ENCODE data around the gene ANKS1B. TPM values are rescaled to one million over a fixed set of nuclear protein-coding genes. Genes with fewer than 3 reads are reported as not detected.

ANKS1B gene
- total and polyA plus RNA-seq, 10 of the 15 experiments (the other 5 are each of a cell fraction or from before 2014, with no cell fraction given): 0.16 to 1.3 (median 0.82) TPM; not detected in 7

- TF ChIP-seq IRF3 (IDR thresholded peaks at IDR 0.05) (no peak), CEBPB (IDR thresholded peaks at IDR 0.05; ENCODE audit: borderline replicate concordance in 1 of 2, low read depth in 2 of 2, low read length in 2 of 2) (peak in 1 of 2 experiments; percentile 78; a peak in 1 of 4 replicates), FOS (IDR thresholded peaks at IDR 0.05; ENCODE audit: borderline replicate concordance, extremely low read depth, insufficient read length) (no peak), TCF7 (IDR thresholded peaks at IDR 0.05; ENCODE audit: borderline replicate concordance) (no peak), ATF7 (IDR thresholded peaks at IDR 0.05; ENCODE audit: low read depth) (peak; percentile 32; the same call in 1 of the 2 replicates), SREBF2 (IDR thresholded peaks at IDR 0.05; ENCODE audit: low read length) (no peak), ZNF384 (IDR thresholded peaks at IDR 0.05; ENCODE audit: borderline replicate concordance, low read depth, low read length) (no peak), NR2F1 (conservative IDR thresholded peaks at IDR 0.05) (no peak), NFIC (IDR thresholded peaks at IDR 0.05; ENCODE audit: low read depth, low read length) (peak; percentile 69; the same call in 1 of the 2 replicates), PRDM15 (CRISPR knock-in tag; IDR thresholded peaks at IDR 0.05) (no peak), ZSCAN29 (IDR thresholded peaks at IDR 0.05) (no peak), E4F1 (IDR thresholded peaks at IDR 0.05; ENCODE audit: borderline replicate concordance, partially characterized antibody) (no peak), MLLT1 (IDR thresholded peaks at IDR 0.05) (no peak), RELB (IDR thresholded peaks at IDR 0.05; ENCODE audit: low read depth) (no peak), TBL1XR1 (IDR thresholded peaks at IDR 0.05; ENCODE audit: low read depth, low read length) (no peak), USF2 (IDR thresholded peaks at IDR 0.05; ENCODE audit: borderline replicate concordance, low read depth, low read length) (no peak), SRF (IDR thresholded peaks at IDR 0.05; ENCODE audit: low read depth in 2 of 2, low read length in 2 of 2) (no peak), SMC3 (IDR thresholded peaks at IDR 0.05; ENCODE audit: borderline replicate concordance, low read length) (no peak)
Observed at GRCh38 chr12:99130808-99131553, 853.8 kb downstream of the ANKS1B start (continued).
